Kasumi-1 (cell line): Measurements from ENCODE around the gene POU6F2.

Experiments
- DNase-seq, 2 experiments: peaks; one replicate each; lab custom pipeline; 2025; lab: John Stamatoyannopoulos, UW

The POU6F2 gene

GRCh38 chr7:39249635-39250152, 272.0 kb downstream of the POU6F2 start:
- no peak for DNase-seq

- no peak for DNase-seq
Measured at GRCh38 chr7:39252916-39253315, 275.2 kb downstream of the POU6F2 start.

- DNase-seq = no peak
Measured at GRCh38 chr7:39259391-39260003, 281.8 kb downstream of the POU6F2 start.

- no peak for DNase-seq
Measured at GRCh38 chr7:39260279-39260844, 282.7 kb downstream of the POU6F2 start.

- DNase-seq = no peak
Measured at GRCh38 chr7:39261771-39262170, 284.1 kb downstream of the POU6F2 start.

GRCh38 chr7:39265641-39266591, 288.2 kb downstream of the POU6F2 start:
- no peak for DNase-seq

- no peak for DNase-seq
Measured at GRCh38 chr7:39269034-39269433, 291.3 kb downstream of the POU6F2 start.

- DNase-seq = no peak
Measured at GRCh38 chr7:39270018-39270417, 292.3 kb downstream of the POU6F2 start.

GRCh38 chr7:39271402-39271801, 293.7 kb downstream of the POU6F2 start:
- no peak for DNase-seq

- DNase-seq = no peak
Measured at GRCh38 chr7:39272111-39272510, 294.4 kb downstream of the POU6F2 start.

- DNase-seq = no peak
Measured at GRCh38 chr7:39272691-39273090, 295.0 kb downstream of the POU6F2 start.

- no peak for DNase-seq
Measured at GRCh38 chr7:39280337-39280736, 302.6 kb downstream of the POU6F2 start.

GRCh38 chr7:39285256-39285655, 307.5 kb downstream of the POU6F2 start:
- DNase-seq = no peak

GRCh38 chr7:39288303-39288702, 310.6 kb downstream of the POU6F2 start:
- DNase-seq = no peak

- DNase-seq = no peak
Measured at GRCh38 chr7:39291628-39292410, 314.1 kb downstream of the POU6F2 start.

GRCh38 chr7:39293056-39293823, 315.5 kb downstream of the POU6F2 start:
- no peak for DNase-seq

- DNase-seq = no peak
Measured at GRCh38 chr7:39294022-39294421, 316.3 kb downstream of the POU6F2 start.

GRCh38 chr7:39295796-39296195, 318.1 kb downstream of the POU6F2 start:
- DNase-seq = no peak

- no peak for DNase-seq
Measured at GRCh38 chr7:39299695-39300094, 322.0 kb downstream of the POU6F2 start.

GRCh38 chr7:39300276-39300675, 322.6 kb downstream of the POU6F2 start:
- no peak for DNase-seq

- no peak for DNase-seq
Measured at GRCh38 chr7:39301543-39301942, 323.8 kb downstream of the POU6F2 start.
